Activated naive CD8-positive, alpha-beta T cell treated with anti-CD3 and anti-CD28 coated beads, Interleukin-2, amount 10 ng/mL, durations not matched to agents 7 days and 5 days (primary cell): Measurements from ENCODE around the gene SARM1. TPM values are rescaled to one million over a fixed set of nuclear protein-coding genes. Genes with fewer than 3 reads are reported as not detected.

Experiments
- ATAC-seq: fragments of 150-1000 bp; cut with Tn5 transposase; one replicate; pipeline ENCODE4 v1.10.0; 2021; ENCODE audit warnings: low read depth, moderate library complexity
- POLR2A ChIA-PET: fragments of 350-600 bp; sonication (Branson Sonifier 250); formaldehyde crosslinking; loops from one replicate; lab custom pipeline; 2021; ENCODE audit warnings: antibody characterized with exemption; lab: Charles Lee
- DNase-seq: peaks from one replicate; pipeline ENCODE4 v3.0.0; 2021
- H3K27ac Mint-ChIP-seq: one replicate; pipeline ENCODE4 v1.8.0; 2022; ENCODE audit warnings: mild to moderate bottlenecking, mixed read lengths
- H3K27me3 Mint-ChIP-seq: one replicate; pipeline ENCODE4 v1.8.0; 2022; ENCODE audit warnings: mild to moderate bottlenecking, moderate library complexity, mixed read lengths
- H3K36me3 Mint-ChIP-seq: one replicate; pipeline ENCODE4 v1.8.0; 2021; ENCODE audit warnings: mild to moderate bottlenecking, mixed read lengths
- H3K4me1 Mint-ChIP-seq: one replicate; pipeline ENCODE4 v1.8.0; 2021; ENCODE audit warnings: mixed read lengths
- H3K4me3 Mint-ChIP-seq: one replicate; pipeline ENCODE4 v1.8.0; 2022; ENCODE audit warnings: mild to moderate bottlenecking, moderate library complexity, mixed read lengths
- H3K9me3 Mint-ChIP-seq: one replicate; pipeline ENCODE4 v1.8.0; 2021; ENCODE audit warnings: mixed read lengths
- total RNA-seq, 2 experiments: library from RNA; stranded (reverse); gene quantifications; one replicate each; pipeline ENCODE4 v1.2.3, GENCODE V29; 2021

SARM1 gene
- total RNA-seq, 2 experiments from 2014 or later: 25.6 to 25.8 TPM

DNA sequence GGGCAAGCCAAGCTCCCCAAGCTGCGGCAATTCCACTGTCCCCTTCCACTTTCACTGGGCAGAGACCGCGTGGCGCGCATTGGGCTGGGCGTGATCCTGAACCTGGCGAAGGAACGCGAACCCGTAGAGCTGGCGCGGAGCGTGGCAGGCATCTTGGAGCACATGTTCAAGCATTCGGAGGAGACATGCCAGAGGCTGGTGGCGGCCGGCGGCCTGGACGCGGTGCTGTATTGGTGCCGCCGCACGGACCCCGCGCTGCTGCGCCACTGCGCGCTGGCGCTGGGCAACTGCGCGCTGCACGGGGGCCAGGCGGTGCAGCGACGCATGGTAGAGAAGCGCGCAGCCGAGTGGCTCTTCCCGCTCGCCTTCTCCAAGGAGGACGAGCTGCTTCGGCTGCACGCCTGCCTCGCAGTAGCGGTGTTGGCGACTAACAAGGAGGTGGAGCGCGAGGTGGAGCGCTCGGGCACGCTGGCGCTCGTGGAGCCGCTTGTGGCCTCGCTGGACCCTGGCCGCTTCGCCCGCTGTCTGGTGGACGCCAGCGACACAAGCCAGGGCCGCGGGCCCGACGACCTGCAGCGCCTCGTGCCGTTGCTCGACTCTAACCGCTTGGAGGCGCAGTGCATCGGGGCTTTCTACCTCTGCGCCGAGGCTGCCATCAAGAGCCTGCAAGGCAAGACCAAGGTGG lies 9.8 kb downstream of the SARM1 start:
- H3K9me3 Mint-ChIP-seq: no peaks in the 10 kb centered on the region
- DNase-seq (peak; percentile 54), ATAC-seq (no peak)
- no peak overlapping the region for H3K4me3 Mint-ChIP-seq
- H3K27ac Mint-ChIP-seq: no peak overlapping the region
- H3K36me3 Mint-ChIP-seq: peaks cover 13% of the 10 kb centered on the region
- POLR2A ChIA-PET: no interaction called here
- peaks cover 25% of the 10 kb centered on the region for H3K4me1 Mint-ChIP-seq
- no peaks in the 10 kb centered on the region for H3K27me3 Mint-ChIP-seq

DNA sequence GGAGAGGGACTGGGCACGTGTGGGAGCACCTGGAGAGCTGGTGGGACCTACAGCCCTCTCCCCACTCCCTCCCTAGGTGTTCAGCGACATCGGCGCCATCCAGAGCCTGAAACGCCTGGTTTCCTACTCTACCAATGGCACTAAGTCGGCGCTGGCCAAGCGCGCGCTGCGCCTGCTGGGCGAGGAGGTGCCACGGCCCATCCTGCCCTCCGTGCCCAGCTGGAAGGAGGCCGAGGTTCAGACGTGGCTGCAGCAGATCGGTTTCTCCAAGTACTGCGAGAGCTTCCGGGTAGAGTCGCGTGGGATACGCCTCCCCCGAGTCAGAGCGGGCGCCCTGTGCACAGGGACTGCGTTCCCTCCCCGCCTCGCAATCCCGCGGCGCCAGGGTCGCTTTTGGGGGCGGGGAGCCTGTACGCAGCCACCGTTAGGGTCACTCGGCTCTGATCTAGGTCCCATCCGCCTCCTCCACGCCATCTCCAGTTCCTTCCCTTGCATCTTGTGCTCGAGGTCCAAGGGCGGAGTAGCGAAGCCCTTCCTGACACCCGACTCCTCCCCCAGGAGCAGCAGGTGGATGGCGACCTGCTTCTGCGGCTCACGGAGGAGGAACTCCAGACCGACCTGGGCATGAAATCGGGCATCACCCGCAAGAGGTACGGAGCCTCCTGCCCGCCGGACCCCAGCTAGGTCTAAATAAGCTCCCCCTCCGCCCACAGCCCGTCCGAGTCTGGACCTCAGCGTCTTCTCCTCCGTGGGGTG lies 13.0 kb downstream of the SARM1 start:
- no peaks in the 10 kb centered on the region for H3K27me3 Mint-ChIP-seq
- POLR2A ChIA-PET: interaction anchor here (0.7 to 3.0 kb wide), 12 partner anchors 8 to 212 kb away, joined by 3 to 31 read pairs (median 4); partner anchors contain the start of genes IFT20, POLDIP2, SARM1 and SLC46A1
- DNase-seq (peak; percentile 76), ATAC-seq (peak; percentile 95)
- H3K27ac Mint-ChIP-seq: peak overlapping the region; percentile 92
- H3K36me3 Mint-ChIP-seq: peaks cover 13% of the 10 kb centered on the region
- no peaks in the 10 kb centered on the region for H3K9me3 Mint-ChIP-seq
- H3K4me1 Mint-ChIP-seq: peaks cover 23% of the 10 kb centered on the region
- H3K4me3 Mint-ChIP-seq: peak overlapping the region; percentile 96

DNA sequence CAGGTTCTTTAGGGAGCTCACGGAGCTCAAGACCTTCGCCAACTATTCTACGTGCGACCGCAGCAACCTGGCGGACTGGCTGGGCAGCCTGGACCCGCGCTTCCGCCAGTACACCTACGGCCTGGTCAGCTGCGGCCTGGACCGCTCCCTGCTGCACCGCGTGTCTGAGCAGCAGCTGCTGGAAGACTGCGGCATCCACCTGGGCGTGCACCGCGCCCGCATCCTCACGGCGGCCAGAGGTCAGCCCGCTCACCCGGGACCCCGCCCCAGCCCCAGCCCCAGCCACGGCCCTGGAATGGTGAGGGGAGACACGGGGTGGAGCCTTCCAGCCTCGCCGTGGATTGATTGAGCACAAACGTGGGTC lies 13.5 kb downstream of the SARM1 start:
- Mint-ChIP-seq H3K27ac (peak overlapping the region; percentile 92), H3K4me1 (peaks cover 23% of the 10 kb centered on the region), H3K9me3 (no peaks in the 10 kb centered on the region), H3K4me3 (peak overlapping the region; percentile 96), H3K36me3 (peaks cover 17% of the 10 kb centered on the region), H3K27me3 (no peaks in the 10 kb centered on the region)
- no peak for DNase-seq
- POLR2A ChIA-PET: interaction anchor here (0.9 to 3.0 kb wide), 9 partner anchors 12 to 162 kb away, joined by 3 to 31 read pairs (median 6); partner anchors contain the start of genes IFT20, POLDIP2, SARM1 and SLC46A1
- ATAC-seq: peak; percentile 13

GRCh38 chr17:28385406-28385805 lies 13.9 kb downstream of the SARM1 start:
- peaks cover 20% of the 10 kb centered on the region for H3K4me1 Mint-ChIP-seq
- H3K36me3 Mint-ChIP-seq: peaks cover 17% of the 10 kb centered on the region
- no peaks in the 10 kb centered on the region for H3K9me3 Mint-ChIP-seq
- ATAC-seq (no peak), DNase-seq (no peak)
- H3K27me3 Mint-ChIP-seq: no peaks in the 10 kb centered on the region
- H3K4me3 Mint-ChIP-seq: peak overlapping the region; percentile 96
- H3K27ac Mint-ChIP-seq: peak overlapping the region; percentile 73
- POLR2A ChIA-PET: interaction anchor here (0.9 to 3.0 kb wide), 7 partner anchors 12 to 161 kb away, joined by 3 to 31 read pairs (median 6); partner anchors contain the start of genes IFT20, POLDIP2, SARM1 and TNFAIP1

- POLR2A ChIA-PET: no interaction called here
- Mint-ChIP-seq H3K9me3 (no peaks in the 10 kb centered on the region), H3K4me1 (peaks cover 19% of the 10 kb centered on the region), H3K27ac (no peak overlapping the region), H3K27me3 (no peaks in the 10 kb centered on the region), H3K36me3 (peaks cover 18% of the 10 kb centered on the region), H3K4me3 (no peak overlapping the region)
- ATAC-seq (no peak), DNase-seq (no peak)
Measured at GRCh38 chr17:28386391-28386790, 14.9 kb downstream of the SARM1 start.

DNA sequence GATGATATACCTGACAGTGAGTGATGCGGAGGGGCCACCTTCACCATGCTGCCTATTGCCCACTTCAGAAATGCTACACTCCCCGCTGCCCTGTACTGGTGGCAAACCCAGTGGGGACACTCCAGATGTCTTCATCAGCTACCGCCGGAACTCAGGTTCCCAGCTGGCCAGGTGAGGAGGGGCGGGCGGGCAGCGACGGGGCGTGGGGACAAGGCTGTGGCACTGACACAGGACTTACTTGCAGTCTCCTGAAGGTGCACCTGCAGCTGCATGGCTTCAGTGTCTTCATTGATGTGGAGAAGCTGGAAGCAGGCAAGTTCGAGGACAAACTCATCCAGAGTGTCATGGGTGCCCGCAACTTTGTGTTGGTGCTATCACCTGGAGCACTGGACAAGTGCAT lies 16.6 kb downstream of the SARM1 start:
- Mint-ChIP-seq H3K4me1 (peaks cover 17% of the 10 kb centered on the region), H3K9me3 (no peaks in the 10 kb centered on the region), H3K4me3 (no peak overlapping the region), H3K36me3 (peaks cover 18% of the 10 kb centered on the region), H3K27ac (no peak overlapping the region), H3K27me3 (no peaks in the 10 kb centered on the region)
- POLR2A ChIA-PET: no interaction called here
- DNase-seq (no peak), ATAC-seq (no peak)

DNA sequence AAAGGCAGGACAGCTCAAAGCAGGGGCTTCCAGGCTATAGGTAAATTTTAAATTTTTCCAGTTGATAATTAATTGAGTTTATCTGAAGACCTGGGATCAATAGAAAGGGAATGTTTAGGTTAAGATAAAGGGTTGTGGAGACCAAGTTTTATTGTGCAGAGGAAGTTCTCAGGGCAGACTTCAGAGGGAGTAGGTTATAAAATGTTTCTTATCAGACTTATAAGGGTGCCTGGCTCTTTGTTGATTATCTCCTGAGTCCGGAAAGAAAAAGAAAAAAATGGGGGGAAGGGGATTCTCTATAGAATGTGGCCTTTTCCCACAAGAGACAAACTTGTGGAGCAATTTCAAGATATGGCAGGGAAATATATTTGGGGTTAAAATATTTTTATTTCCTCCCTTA lies 18.6 kb downstream of the SARM1 start:
- Mint-ChIP-seq H3K27ac (no peak overlapping the region), H3K4me1 (peaks cover 8% of the 10 kb centered on the region), H3K4me3 (no peak overlapping the region), H3K36me3 (peaks cover 23% of the 10 kb centered on the region), H3K27me3 (no peaks in the 10 kb centered on the region), H3K9me3 (no peaks in the 10 kb centered on the region)
- POLR2A ChIA-PET: no interaction called here
- DNase-seq: no peak
- ATAC-seq: no peak

GRCh38 chr17:28390563-28390962 lies 19.1 kb downstream of the SARM1 start:
- H3K36me3 Mint-ChIP-seq: peaks cover 22% of the 10 kb centered on the region

DNA sequence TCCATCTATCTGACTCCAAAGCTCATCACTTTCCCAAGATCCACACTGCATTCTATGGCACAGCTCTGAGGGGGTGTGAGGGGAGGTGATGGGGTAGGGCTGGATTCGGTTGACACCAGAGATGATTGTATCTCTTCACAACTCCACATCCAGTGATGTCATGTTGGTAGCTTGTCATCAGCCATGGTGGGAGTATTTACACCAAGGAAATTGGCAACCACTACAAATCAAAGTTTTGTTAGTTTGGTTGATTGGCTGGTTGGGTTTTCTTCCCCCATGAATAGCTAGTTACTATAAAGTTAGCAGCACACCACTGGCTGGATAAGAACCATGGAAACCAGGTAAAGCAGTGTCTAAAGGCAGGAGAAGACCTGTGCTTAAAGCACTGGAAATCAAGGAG lies 19.5 kb downstream of the SARM1 start:
- Mint-ChIP-seq H3K4me1 (peaks cover 4% of the 10 kb centered on the region), H3K36me3 (peaks cover 22% of the 10 kb centered on the region), H3K27me3 (no peaks in the 10 kb centered on the region), H3K9me3 (no peaks in the 10 kb centered on the region), H3K4me3 (no peak overlapping the region), H3K27ac (no peak overlapping the region)
- DNase-seq: no peak
- no peak for ATAC-seq
- POLR2A ChIA-PET: no interaction called here

More at GRCh38 chr17:28390563-28390962, 19.1 kb downstream of the SARM1 start:
- POLR2A ChIA-PET: no interaction called here
- no peak overlapping the region for H3K27ac Mint-ChIP-seq
- H3K4me3 Mint-ChIP-seq: no peak overlapping the region
- no peaks in the 10 kb centered on the region for H3K9me3 Mint-ChIP-seq
- H3K4me1 Mint-ChIP-seq: peaks cover 5% of the 10 kb centered on the region
- no peaks in the 10 kb centered on the region for H3K27me3 Mint-ChIP-seq
- DNase-seq (no peak), ATAC-seq (no peak)

DNA sequence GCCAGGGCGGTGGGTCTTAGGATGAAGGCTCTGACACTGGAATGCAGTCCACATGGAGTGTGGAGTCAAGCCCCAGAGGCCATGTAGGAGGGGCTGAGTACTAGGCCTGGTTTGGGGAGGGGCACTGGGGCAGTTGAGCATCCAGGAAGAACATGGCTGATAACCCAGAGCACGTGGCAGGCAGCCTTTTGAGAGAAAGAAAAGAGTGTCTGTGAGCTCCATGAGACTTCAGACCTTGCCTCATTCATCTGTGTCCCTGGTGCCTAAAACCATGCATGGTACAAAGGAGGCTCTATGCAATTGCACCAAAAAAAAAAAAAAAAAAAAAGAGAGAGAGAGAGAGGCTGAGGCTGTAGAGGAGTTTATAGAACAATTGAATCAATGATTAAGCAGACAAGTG lies 19.9 kb downstream of the SARM1 start:
- Mint-ChIP-seq H3K27me3 (no peaks in the 10 kb centered on the region), H3K4me1 (peaks cover 2% of the 10 kb centered on the region), H3K27ac (no peak overlapping the region), H3K4me3 (no peak overlapping the region), H3K9me3 (no peaks in the 10 kb centered on the region), H3K36me3 (peaks cover 22% of the 10 kb centered on the region)
- DNase-seq (no peak), ATAC-seq (no peak)
- POLR2A ChIA-PET: interaction anchor here (0.6 kb wide), 1 partner anchor 174 kb away, joined by 4 read pairs; no protein-coding TSS in a partner anchor

GRCh38 chr17:28392491-28392890 lies 21.0 kb downstream of the SARM1 start:
- H3K27me3 Mint-ChIP-seq: no peaks in the 10 kb centered on the region
- H3K36me3 Mint-ChIP-seq: peaks cover 23% of the 10 kb centered on the region
- H3K9me3 Mint-ChIP-seq: no peaks in the 10 kb centered on the region
- H3K4me1 Mint-ChIP-seq: peaks cover 2% of the 10 kb centered on the region
- no peak for DNase-seq
- no peak for ATAC-seq
- no peak overlapping the region for H3K4me3 Mint-ChIP-seq
- POLR2A ChIA-PET: no interaction called here
- no peak overlapping the region for H3K27ac Mint-ChIP-seq

DNA sequence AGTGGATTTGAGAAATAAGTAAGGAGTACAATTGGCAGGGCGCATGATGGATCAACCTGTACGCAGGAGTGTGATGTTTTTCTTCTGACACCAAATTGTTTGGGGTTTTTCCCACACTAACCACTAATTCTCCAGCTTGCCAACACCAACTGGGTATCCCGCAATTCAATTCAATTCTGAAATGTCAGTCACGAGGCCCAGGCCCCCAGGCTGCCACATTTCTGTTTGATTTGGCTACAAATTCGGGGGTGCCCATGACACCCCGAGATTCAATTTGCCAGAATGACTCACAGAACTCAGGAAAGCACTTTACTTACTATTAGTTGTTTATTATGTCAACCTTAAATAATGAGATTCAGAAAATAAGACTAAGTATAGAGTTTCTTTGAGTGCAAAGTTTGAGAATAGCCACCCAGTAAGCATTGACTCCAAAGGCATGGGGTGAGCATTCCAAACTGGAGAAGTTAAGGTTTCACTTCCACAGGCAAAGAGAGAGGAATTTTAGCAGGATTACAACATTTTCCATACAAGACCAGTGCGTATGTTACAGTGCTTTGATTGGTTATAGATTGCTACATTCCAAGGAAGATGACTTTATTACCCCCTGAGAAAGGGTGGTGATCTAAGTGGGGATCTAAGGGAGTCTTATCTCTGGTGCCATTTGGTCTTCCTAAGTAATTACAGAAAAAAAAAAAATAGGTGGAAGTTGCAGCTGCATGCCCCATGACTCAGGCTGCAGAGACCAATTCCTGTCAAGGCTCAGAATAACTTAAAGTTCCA lies 23.0 kb downstream of the SARM1 start:
- DNase-seq (no peak), ATAC-seq (no peak)
- no peak overlapping the region for H3K27ac Mint-ChIP-seq
- H3K27me3 Mint-ChIP-seq: no peaks in the 10 kb centered on the region
- H3K36me3 Mint-ChIP-seq: peaks cover 20% of the 10 kb centered on the region
- no peaks in the 10 kb centered on the region for H3K4me1 Mint-ChIP-seq
- H3K4me3 Mint-ChIP-seq: no peak overlapping the region
- POLR2A ChIA-PET: no interaction called here
- H3K9me3 Mint-ChIP-seq: no peaks in the 10 kb centered on the region

- Mint-ChIP-seq H3K9me3 (no peaks in the 10 kb centered on the region), H3K4me3 (no peak overlapping the region), H3K36me3 (peaks cover 14% of the 10 kb centered on the region), H3K27me3 (no peaks in the 10 kb centered on the region), H3K4me1 (no peaks in the 10 kb centered on the region), H3K27ac (no peak overlapping the region)
- POLR2A ChIA-PET: no interaction called here
- ATAC-seq (no peak), DNase-seq (no peak)
Measured at GRCh38 chr17:28395426-28395825, 23.9 kb downstream of the SARM1 start.
